Inflammatory macrophage treated with lipopolysaccharide for 1 hour (primary cell): Measurements from ENCODE around the gene PHYH.
"Not testable (repeated sequence)": the region's sequence is repeated elsewhere in the genome, so short reads cannot be mapped to it uniquely, and the experiment has no call there.

ENCODE experiments used
- DNase-seq, 2 donors: peaks; one replicate each; pipeline ENCODE4 v3.0.0-alpha.2; 2020 to 2022

PHYH gene

DNA sequence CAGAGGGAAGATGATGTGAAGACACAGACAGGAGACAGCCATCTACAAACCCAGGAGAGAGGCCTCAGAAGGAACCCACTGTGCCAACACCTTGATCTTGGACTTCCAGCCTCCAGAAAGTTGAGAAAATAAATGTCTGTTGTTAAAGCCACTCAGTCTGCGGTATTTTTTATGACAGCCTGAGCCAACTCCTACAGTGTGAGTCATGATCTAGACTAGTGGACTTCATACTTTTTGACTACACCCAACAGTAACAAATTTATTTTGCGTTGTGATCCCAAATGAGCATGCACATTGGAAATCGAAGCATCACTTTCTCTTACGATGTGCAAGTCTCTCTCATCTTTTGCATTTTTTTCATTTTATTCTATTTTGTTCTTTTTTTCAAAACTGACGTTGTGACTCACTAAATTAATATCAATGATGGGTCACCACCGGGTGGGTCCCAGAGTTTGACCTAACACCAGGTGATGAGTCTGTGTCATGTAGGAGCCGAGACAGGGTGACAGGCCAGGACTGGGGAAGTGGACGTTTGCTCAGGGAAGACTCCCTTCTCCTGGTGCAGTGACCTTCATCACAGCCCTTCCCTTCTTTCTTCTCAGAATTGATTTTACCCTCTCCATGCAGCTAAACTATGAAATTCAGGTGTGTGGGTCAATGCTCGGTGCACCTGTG is 28.9 kb downstream of the PHYH start:
- DNase-seq, result no peak

DNA sequence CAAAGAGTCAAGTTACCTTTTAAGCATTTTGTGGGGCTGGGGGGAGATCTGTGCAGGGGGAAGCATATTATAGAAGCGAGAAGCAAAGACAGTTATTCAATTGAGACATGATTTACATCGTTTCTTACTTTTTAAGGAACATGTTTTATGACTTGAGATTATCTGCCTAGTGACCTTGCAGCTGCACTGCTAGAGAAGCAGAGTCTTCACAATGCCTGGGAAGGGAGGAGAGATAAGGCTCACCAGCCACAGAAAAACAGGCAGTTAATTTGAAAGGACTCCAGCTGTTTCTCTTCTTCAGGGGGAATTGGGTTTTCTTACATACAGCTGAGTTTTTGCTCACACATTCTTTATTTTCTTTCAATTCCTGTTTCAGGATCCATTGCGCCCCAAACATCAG is 31.0 kb downstream of the PHYH start:
- DNase-seq, result no peak

DNA sequence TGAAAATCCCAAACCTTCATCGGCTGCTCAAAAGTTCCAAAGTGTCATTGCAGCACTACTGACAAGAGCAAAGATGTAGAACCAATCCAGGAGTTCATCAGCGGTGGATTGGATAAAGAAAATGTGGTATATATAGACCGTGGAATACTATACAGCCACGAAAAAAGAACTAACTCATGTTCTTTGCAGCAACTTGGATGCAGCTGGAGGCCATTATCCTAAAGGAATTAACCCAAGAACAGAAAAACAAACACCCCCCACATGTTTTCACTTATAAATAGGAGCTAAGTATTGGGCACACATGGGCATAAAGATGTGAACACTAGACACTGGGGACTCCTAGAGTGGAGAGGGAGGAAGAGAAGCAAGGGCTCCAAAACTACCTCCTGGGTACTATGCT is 31.6 kb downstream of the PHYH start:
- no peak for DNase-seq

DNA sequence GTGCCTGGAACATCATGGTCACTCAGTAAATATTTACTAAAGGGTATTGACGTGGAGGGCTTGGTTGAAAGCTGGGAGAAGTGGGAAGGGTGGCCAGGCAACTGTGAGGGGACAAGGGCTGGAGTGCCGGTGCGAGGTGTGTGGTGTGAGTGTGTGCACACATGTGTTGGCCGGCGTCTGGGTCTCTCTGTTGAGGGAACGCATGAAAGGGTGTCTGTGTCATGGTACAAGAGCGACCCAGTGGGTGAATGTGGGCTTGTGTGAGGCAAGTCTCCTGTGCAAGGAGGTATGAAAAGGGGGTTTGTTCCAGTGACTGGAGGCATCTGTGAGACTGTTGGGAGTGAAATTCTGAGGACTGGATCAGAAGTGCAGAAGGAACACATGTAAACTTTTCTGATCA is 36.3 kb downstream of the PHYH start:
- no peak for DNase-seq

DNA sequence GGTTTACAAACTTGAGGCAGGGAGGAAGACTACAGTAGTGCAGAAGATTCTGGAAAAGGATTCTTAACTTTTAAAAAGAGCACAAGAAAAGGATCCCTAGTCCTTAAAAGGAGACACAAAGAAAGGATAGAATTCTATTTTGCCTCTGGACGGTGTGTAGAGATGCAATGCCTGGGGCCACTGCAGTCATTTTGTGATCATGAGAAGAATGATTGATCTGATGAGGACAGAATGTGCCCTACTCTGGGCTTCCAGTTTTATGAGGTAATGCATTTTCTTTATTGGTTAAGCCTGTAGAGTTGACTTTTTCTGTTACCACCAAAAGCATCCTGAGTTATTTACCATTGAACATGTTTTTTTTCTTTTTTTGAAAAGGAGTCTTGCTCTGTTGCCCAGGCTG is 37.4 kb downstream of the PHYH start:
- no peak for DNase-seq

DNA sequence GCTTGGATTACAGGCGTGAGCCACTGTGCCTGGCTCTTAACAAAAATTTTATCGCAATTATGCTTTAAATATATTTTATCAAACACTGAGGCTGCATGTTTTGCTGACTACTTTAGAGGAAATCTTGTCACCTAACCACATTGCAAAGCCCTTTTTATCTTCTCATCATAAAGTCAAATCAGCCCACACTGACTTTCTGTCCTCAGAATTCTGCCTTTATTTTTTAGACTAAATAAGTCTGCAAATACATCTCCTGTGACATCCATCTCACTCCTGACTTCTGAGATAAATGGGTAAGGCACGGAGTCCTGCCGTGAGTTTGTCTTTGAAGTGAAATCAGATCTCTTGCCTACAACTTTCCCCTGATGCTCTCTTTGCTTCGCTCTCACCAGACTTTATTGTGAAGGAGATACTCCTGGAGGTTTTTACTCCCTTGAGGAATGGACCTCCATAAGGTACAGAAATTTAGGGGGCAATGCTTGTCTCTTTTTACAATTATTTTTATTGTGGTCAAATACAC is 42.2 kb downstream of the PHYH start:
- no peak for DNase-seq

DNA sequence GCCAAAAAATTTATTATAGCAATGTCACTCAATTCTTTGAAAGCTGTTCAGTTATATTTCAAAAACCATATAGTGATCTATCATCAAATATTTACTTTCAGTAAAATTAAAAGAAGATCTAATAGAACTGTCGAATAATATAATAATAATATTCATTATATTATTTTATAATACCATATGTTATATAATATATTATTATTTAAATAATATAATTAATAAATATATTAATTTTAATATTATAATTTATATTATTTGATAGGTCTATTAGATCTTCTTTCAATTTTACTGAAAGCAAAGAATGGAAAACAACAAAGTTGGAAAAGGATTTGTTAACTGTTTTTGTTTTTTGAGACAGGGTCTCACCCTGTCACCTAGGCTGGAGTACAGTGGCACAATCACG is 43.2 kb downstream of the PHYH start:
- no peak for DNase-seq

DNA sequence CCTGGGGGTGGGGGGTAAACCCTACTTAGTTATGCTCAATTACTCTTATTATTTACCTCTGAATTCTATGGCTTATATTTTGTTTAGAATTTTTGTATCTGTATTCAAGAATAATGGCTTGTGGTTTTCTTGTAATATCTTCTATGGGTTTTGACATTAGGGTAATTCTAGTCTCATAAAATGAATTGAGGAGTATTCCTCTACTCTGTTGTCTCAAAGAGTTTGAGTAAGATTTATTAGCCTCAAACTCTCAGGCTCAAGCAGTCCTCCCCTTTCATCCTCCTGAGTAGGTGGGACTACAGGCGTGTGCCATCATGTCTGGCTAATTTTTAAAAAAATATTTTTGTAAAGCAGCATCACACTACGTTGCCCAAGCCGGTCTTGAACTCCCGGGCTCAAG is 46.1 kb downstream of the PHYH start:
- no peak for DNase-seq

DNA sequence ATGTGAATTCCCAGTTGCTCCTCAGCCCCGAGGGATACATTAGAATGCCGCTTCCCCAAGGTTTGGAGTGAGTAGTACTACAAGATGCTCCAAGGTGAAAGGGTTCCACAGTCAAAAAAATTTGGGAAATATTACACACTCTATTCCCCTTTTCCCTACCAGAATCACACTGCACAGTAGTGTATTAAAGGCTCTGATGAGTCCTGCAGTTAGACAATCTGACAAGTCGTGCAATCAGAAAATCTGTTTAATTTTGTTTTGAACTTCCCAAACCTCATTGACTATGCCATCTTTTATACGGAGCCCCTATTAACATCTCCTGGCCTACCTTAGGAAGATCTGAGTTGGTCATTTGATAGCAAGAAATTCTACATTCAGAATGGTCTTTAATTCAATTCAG is 52.1 kb downstream of the PHYH start:
- DNase-seq, result no peak

DNA sequence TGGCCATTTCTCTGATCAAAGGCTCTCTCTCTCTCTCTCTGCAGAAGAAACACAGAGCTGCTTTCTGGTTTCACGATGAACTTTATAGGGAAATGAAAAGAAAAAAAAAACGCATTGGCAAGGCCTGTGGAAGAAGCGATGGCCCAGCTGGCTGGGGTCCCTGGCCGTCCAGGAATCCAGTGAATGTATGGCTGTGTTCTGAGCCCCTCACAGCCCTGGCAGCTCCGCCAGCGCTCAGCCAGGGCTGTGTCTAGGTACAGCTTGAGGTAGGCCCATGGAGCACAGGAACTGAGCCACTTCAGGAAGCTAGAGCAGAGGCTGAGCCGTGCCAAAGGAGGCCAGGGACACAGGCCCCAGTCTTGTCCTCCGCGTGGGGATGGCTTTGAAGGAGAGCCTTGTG is 52.6 kb downstream of the PHYH start:
- no peak for DNase-seq

DNA sequence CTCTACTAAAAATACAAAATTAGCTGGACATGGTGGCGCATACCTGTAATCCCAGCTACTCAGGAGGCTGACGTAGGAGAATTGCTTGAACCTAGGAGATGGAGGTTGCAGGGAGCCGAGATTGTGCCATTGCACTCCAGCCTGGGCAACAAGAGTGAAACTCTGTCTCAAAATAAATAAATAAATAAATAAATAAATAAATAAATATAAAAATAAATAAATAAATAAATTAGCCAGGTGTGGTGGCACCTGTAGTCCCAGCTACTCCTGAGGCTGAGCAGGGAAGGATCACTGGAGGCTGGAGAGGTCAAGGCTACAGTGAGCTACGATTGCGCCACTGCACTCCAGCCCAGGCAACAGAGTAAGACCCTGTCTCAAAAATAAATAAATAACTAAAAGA is 57.6 kb downstream of the PHYH start:
- not testable (repeated sequence) for DNase-seq

DNA sequence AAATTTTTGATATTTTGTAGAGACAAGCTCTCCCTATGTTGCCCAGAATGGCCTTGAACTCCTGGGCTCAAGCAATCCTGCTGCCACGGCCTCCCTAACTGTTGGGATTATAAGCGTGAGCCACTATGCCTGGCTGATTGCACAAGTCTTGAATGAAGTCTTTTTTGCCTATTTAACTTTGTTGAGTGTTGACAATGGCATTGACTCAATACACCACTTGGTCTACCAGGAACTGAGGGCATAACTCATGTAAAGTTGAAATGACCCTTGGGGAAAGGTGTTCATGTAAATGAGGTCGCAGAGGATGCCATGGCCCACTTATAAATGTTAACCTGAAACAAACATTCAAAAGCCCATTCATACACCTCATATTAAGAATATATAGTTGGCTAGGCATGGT is 58.3 kb downstream of the PHYH start:
- DNase-seq, result no peak

DNA sequence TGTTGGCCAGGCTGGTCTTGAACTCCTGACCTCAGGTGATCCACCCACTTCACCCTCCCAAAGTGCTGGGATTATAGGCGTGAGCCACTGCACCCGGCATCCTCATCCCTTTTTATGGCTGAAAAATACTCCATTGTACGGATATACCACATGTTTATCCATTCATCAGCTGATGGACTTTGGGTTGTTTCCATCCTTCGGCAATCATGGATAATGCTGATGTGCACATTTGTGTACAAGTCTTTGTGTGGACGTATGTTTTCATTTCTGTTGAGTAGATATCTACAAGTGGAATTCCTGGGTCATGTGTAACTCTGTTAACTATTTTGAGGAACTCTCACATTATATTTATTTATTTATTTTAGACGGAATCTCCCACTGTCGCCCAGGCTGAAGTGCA is 59.9 kb downstream of the PHYH start:
- no peak for DNase-seq

DNA sequence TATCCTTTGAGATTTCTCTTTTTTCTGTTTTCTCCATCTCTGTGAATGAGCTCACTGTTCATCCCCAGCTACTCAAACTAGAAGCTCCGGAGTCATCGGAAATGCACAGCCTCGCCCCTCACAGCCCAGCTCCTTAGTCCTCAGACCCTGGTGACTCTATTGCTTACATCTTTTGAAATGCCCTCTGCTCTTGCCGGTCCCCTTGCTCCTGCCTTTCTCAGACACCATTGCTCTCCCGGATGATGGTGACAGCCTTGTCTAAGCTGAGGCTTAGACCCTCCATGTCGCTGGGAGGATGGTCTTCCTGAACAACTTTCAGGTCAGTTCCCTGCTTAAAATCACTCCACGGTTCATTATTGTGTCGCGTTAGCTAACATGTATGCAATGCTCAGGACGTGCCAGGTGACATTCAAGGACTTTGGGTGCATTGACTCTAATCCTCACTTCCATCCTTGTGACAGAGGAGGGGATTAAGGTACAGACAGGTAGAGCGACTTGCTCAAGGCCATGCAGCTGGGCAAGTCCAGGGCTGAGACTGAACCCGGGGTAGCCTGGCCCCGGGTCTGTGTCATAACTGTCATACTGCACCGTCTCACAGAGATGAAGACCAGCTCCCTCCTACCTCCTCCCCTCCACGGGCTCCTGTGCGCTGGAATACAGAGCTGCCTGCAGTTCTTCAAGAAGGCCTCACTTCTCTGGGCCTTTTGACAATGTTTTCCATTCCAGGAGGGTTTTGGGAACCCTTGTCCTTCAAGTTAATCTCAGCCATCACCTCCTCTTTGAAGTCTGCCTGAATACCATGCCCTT is 61.4 kb downstream of the PHYH start:
- no peak for DNase-seq

DNA sequence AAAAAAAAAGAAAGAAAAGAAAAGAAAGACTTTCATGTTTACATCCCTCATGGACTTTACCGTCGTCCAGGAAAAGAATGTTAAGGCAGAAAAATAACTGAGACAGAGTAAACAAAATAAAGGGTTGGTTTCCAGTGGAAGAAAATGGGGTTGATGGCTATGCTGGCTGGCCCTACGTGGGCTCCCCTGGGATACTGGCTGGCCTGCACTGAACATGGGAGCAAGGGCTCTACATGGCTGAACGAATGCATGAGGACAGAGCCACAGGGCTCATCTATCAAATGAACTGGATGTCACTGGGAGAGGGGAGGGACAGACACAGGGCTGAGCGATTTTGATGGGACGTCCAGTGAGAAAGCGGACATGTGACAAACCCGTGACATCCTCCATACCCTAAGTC is 63.2 kb downstream of the PHYH start:
- DNase-seq, result no peak

DNA sequence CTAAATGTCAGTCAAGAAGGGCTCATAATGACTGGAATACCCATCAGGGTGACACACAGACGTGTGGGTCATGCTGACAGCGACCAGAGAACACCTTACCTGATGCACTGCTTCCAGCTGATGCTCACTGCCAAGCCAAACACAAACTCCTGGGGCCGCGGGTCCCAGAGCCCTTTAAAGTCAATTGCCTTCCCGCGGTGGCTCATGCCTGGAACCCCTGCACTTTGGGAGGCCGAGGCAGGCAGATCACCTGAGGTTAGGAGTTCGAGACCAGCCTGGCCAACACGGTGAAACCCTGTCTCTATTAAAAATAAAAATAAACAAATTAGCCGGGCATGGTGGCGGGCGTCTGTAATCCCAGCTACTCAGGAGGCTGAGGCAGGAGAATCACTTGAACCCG is 65.1 kb downstream of the PHYH start:
- DNase-seq, result not testable (repeated sequence)

DNA sequence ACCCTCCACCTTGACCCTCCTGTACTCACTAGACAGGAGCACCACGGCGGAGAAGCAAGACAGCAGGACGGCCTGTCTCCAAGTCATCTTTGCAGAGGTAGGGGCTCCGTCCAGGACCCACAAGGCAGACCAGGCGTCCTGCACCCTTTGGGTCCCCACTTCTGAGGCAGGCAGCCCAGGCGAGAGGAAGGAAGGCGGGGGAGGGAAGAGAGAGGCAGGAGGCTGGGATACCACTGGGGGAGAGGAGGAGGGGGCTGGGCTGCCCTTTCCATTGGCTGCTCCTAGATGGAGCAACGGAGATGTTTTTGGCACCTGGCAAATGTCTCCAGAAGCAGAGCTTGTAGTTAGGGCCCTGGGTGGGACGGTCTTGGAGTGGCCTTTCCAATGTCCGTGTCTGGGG is 65.7 kb downstream of the PHYH start, which contains the start of gene UCMA:
Gene UCMA (minus strand): TSS at position 203 of the 400 bp plus-strand sequence. CDS start 116 bp downstream, at position 87.
- DNase-seq, result no peak

DNA sequence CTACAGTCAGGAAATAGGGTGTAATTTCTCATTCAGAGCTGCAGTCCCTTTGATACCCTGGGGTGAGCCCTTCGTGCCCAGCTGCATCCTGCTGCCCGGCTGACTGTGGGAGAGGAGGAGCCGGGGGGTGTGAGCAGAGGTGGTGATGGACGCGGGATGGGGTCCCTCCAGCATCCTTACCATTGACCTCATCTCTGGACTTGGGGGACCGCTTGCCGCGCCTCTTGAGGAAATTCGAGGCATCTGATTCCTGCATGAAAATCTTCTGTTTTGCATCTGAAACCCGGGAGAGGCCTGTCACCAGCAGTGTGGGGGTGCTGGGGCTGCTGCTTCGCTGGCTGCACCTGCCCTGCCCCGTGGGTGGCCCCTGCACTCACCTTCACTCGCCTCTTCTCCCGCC is 66.5 kb downstream of the PHYH start:
- no peak for DNase-seq

DNA sequence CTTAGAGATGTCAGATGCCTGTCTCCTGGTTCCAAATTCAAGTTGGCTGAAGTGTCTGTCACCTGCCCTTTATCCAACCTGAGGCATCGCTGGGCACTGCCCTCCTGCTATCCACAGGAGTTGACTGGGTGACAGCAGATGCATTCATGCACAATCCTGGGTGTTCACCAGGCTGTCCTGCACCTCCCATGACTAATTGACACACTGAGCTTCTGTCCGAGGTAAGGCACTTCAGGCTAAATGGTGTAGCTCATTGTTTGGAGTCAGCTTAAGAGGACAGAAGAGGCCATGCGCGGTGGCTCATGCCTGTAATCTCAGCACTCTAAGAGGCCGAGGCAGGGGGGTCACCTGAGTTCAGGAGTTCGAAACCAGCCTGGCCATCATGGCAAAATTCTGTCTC is 68.1 kb downstream of the PHYH start:
- no peak for DNase-seq

DNA sequence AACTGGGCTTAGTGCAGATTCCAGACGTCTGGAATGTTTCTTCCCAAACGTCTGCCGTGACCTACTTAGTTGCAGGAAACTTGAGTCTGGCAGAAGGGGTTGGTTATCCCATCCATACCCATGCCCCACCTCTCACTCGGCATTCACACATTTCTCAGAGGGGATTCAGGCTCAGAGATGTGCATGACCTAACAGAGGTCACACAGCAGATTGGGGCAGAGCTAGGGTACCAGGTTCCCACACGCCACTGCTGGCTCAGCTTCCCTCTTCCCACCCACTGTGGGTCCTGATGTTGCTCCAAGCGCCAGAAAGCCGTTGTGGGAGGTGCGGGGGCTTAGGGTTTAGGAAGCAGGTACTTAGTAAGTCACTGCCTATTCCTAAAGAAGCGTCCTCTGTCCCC is 68.7 kb downstream of the PHYH start:
- no peak for DNase-seq
